GM18498 (cell line): ENCODE data around the gene LY6G5C.
A peak's percentile ranks its signal among the peaks of the same experiment; 100 is the strongest.

Source experiments
- ATAC-seq: cut with Tn5 transposase; IDR thresholded peaks from one replicate; pipeline ENCODE4 v1.9.1; 2021; ENCODE audit warnings: mild to moderate bottlenecking, moderate library complexity; ENCODE audit not compliant: unreplicated experiment

Gene LY6G5C

GRCh38 chr6:31691564-31692108 lies 10.8 kb upstream of the LY6G5C start:
- no peak for ATAC-seq

- no peak for ATAC-seq
Observed at GRCh38 chr6:31691078-31691463, 10.2 kb upstream of the LY6G5C start.

DNA sequence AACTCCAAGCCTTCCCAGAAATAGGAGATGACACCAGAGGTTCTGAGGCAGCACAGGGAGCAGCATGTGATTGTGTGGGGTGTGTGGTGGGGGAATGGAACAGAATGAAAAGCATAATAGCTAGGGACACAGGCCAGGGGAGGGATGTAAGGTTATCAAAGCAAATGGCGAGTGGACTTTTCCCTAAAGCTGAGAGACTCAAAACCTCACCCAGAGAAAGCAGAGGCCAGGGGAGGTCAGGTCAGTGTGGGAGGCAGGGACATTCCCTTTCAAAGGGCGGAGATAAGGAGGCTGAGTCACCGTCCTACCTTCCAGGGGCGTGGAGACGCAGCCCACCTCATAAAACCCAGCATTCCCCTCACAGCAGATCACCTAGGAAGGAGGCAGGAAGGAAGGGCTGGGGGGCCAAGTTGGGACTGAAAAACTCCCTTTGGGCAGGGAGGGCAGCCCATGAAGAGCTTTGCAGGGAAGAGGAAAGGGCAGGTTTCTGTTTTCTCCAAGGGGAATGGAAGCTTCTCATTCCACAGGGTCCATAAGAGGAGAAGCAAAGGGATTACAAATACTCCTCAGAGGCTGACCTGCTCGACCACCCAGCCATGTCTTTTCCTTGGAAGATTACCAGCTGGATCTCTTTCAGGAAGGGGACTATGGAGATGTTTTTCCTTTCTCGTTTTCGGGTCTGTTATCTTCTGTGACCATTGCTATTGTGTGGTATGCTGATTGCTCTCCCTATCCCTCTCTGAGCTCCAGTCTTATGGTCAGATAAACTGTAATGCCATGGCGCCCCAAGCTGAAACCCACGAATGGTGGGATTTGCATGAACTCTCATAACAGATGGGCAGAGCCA lies 9.6 kb upstream of the LY6G5C start:
- no peak for ATAC-seq

DNA sequence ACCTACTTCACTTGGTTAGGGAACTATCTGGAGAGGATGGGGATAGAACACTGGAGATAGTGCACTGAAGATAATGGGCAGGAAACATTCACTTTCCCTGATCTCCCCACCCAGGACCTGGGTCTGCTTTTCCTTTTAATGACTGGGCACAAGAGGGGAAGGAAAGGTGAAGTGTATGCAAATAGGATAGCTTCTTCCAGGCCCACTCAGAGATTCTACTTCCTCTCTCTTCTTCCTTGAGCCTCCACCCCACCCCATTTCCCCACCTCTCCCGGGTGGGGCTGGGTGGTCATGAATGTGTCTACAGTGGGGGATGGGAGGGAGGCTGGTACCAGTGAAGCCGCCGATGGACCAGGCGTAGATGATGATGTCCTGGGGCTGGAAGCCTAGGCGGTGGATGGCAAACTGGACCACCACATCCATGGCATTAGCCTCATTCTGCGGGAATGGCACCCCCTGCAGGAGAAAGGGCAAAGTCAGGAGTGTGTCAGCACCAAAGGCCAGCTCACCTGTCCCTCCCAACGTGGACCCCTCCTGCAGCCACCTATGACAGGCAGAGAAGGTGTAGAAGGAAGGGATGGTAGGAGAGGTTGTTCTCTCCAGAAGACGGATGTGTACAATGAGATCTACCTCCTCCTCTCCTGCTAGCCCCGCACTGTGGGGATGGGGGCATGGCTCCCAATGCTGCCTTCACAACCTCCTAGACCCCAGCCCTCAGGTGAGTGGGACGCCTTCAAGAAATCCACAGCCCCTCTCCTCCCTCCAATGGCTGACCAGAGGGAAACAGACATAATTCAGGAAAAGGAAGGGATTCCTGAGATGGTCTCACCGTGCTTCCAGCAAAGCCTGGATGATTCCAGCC lies 8.6 kb upstream of the LY6G5C start:
- ATAC-seq, result no peak

GRCh38 chr6:31687860-31688693 lies 7.2 kb upstream of the LY6G5C start:
- no peak for ATAC-seq

GRCh38 chr6:31687321-31687720 lies 6.5 kb upstream of the LY6G5C start:
- ATAC-seq, result no peak

GRCh38 chr6:31686483-31686882 lies 5.6 kb upstream of the LY6G5C start:
- ATAC-seq, result no peak

- no peak for ATAC-seq
Observed at GRCh38 chr6:31683591-31683990, 2.7 kb upstream of the LY6G5C start.

- peak; percentile 34 for ATAC-seq
Observed at GRCh38 chr6:31681135-31681671, 336 bp upstream of the LY6G5C start.

GRCh38 chr6:31677955-31678354 lies 2.9 kb downstream of the LY6G5C start:
- no peak for ATAC-seq

DNA sequence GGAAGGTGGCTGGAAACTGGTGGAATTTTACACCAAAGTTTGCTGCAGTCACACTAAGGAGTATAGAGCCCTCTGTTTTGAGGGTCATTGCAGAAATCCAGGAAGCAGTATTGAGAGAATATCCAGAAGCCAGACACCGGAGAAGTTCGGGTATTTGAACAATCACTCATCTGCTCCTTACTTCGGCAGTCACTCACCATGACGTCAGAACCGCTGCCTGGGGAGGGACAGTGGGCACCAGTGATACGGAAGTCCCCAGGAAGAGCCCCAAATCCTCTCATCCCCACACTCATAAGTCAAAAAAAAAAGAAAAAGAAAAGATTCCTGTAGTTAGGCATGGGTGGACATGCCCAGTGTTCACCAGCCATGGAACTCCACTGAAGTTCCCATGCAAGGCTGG lies 4.0 kb downstream of the LY6G5C start:
- ATAC-seq, result no peak

GRCh38 chr6:31676322-31676903 lies 4.5 kb downstream of the LY6G5C start:
- no peak for ATAC-seq

DNA sequence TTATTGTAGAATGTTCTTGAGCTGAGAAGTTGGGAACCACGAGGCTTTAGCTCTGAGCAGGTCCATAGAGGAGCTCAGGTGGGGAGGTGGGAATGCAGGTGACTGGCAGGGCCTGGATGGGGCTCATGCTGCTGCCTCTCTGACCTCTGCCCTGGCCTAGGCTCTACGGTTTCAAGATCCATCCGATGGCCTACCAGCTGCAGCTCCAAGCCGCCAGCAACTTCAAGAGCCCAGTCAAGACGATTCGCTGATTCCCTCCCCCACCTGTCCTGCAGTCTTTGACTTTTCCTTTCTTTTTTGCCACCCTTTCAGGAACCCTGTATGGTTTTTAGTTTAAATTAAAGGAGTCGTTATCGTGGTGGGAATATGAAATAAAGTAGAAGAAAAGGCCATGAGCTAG lies 11.2 kb downstream of the LY6G5C start, which contains the start of gene LY6G5B:
TSS of gene LY6G5B (plus strand) at position 301 of the 400 bp plus-strand sequence. CDS start 975 bp downstream, outside the sequence.
- ATAC-seq, result no peak

DNA sequence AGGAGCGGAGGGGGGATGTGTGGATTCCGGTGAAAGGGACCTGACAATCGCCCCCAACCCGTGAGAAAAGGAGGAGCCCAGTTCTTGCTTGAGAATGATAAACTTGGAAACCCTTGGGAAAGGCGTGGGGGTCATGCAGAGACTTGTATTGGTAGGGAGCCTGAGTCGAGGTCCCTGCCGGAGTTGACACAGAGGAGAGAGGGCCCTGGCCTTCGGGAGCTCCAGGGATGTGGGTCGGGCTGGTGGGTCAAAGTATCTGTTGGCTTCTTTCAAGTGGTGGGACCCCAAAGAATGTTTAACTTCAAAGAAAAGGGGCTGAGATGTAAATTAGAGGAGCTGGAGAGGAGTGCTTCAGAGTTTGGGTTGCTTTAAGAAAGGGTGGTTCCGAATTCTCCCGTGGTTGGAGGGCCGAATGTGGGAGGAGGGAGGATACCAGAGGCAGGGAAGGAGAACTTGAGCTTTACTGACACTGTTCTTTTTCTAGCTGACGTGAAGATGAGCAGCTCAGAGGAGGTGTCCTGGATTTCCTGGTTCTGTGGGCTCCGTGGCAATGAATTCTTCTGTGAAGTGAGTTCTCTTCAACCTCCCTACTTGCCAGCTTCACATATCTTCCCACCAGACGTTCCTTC lies 14.4 kb downstream of the LY6G5C start:
- no peak for ATAC-seq

GRCh38 chr6:31665501-31666336 lies 15.1 kb downstream of the LY6G5C start, which contains the start of gene CSNK2B:
Gene CSNK2B, plus strand, starts transcription at chr6:31666080. Its CDS starts 752 bp downstream, at chr6:31666832.
- ATAC-seq, result peak; percentile 77

DNA sequence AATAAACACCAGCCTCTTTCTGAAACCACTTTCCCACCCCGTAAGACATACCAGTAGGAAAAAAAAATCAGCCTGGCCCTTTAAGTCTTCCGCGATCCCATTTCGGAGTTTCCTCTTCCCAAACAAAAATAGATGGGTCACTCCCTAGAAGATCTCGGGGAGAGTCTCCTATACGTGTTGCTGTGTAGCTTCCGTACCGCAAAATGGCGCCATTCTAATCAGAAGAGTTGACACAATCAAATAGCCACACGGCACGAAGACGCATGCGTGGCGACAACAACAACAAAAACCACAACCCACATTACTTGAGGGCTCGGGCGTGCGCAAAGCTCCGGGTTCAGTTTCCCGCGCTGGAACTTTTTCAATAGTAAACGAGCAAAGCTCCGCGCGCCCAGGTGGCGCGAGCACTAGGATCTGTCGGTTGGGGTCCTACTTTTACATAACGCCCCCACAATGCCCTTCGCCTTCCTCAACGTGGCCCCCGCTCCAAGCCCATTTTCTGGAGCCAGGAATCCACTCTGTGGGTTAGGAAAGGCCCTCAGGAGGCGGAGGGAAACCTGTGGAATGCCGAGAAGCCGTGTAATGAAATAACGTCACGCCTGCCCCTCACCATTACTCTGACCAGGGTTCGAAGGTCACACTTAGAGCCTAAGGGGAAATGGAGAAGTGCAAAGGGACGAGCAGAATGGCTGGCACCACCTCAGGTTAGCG lies 15.9 kb downstream of the LY6G5C start, which contains the start of gene GPANK1:
TSS of gene GPANK1 (minus strand) at position 208 of the 711 bp plus-strand sequence. CDS start 519 bp downstream, outside the sequence.
- peak; percentile 38 for ATAC-seq

DNA sequence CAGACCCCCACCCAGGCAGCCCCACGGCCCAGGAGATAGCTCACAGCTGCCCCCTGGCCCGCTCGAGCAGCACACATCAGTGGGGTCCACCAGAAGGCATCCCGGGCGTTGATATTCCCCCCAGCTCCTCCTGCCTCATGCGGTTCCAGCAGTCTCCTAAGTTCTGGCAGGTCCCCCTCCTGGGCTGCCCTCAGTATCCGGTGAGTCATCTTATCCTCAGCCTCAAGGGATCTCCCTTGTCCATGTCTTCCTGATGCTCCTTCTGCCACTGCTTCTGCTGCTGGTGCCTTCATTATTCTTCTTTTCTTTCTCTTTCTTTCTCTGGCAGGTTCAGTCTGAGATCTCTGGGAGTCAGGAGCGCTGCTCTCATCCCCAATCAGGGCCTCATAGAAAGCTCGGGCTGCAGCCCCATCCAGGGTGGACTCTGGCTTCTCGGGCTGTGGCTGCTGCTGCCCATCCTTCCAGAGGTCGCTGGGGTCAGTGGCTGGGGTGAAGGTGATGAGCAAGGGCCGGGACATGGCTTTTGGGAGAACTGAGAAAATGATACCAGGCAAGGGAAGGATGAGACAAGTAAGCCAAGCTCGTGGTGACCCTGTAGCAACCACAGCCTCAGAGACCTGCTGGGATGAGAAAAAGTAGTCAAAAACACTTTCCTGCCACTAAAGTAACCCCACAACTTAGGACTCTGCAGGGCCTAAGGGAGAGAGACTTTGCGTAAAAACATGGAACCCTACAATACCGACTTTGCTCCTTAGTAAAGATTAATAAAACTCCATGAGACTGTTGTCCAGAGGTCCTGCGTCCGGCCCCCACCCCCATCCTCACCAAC lies 16.7 kb downstream of the LY6G5C start:
- ATAC-seq, result no peak
